Activated T-helper 17 cell treated with anti-CD3 and anti-CD28 coated beads, Interleukin-2, amount 50 U/mL, for 72 hours (primary cell): ENCODE results near the gene ACSM3. TPM values are rescaled to one million over a fixed set of nuclear protein-coding genes. Genes with fewer than 3 reads are reported as not detected.
A peak's percentile ranks its signal among the peaks of the same experiment; 100 is the strongest.
"Not testable (repeated sequence)": the region's sequence is repeated elsewhere in the genome, so short reads cannot be mapped to it uniquely, and the experiment has no call there.

Source experiments
- ATAC-seq: fragments of 150-1000 bp; cut with Tn5 transposase; replicated peaks from 2 replicates; pipeline ENCODE4 v1.10.0; 2021; ENCODE audit warnings: mild to moderate bottlenecking, moderate library complexity
- H3K27ac Mint-ChIP-seq: one replicate; pipeline ENCODE4 v1.8.0; 2022; ENCODE audit warnings: mixed read lengths
- H3K27me3 Mint-ChIP-seq: one replicate; pipeline ENCODE4 v1.8.0; 2022; ENCODE audit warnings: mixed read lengths
- H3K36me3 Mint-ChIP-seq: one replicate; pipeline ENCODE4 v1.8.0; 2022; ENCODE audit warnings: low read depth, mild to moderate bottlenecking, mixed read lengths
- H3K4me1 Mint-ChIP-seq: one replicate; pipeline ENCODE4 v1.8.0; 2022; ENCODE audit warnings: mixed read lengths
- H3K4me3 Mint-ChIP-seq: one replicate; pipeline ENCODE4 v1.8.0; 2022; ENCODE audit warnings: mild to moderate bottlenecking, mixed read lengths
- H3K9me3 Mint-ChIP-seq: one replicate; pipeline ENCODE4 v1.8.0; 2022; ENCODE audit warnings: mixed read lengths
- total RNA-seq, 2 donors: library from RNA; stranded (reverse); gene quantifications; one replicate each; pipeline ENCODE4 v1.2.3, GENCODE V29; 2022

ACSM3 gene, protein sequence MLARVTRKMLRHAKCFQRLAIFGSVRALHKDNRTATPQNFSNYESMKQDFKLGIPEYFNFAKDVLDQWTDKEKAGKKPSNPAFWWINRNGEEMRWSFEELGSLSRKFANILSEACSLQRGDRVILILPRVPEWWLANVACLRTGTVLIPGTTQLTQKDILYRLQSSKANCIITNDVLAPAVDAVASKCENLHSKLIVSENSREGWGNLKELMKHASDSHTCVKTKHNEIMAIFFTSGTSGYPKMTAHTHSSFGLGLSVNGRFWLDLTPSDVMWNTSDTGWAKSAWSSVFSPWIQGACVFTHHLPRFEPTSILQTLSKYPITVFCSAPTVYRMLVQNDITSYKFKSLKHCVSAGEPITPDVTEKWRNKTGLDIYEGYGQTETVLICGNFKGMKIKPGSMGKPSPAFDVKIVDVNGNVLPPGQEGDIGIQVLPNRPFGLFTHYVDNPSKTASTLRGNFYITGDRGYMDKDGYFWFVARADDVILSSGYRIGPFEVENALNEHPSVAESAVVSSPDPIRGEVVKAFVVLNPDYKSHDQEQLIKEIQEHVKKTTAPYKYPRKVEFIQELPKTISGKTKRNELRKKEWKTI
- 10 to 100 TPM; 13.3 to 15.1 TPM for total RNA-seq

DNA sequence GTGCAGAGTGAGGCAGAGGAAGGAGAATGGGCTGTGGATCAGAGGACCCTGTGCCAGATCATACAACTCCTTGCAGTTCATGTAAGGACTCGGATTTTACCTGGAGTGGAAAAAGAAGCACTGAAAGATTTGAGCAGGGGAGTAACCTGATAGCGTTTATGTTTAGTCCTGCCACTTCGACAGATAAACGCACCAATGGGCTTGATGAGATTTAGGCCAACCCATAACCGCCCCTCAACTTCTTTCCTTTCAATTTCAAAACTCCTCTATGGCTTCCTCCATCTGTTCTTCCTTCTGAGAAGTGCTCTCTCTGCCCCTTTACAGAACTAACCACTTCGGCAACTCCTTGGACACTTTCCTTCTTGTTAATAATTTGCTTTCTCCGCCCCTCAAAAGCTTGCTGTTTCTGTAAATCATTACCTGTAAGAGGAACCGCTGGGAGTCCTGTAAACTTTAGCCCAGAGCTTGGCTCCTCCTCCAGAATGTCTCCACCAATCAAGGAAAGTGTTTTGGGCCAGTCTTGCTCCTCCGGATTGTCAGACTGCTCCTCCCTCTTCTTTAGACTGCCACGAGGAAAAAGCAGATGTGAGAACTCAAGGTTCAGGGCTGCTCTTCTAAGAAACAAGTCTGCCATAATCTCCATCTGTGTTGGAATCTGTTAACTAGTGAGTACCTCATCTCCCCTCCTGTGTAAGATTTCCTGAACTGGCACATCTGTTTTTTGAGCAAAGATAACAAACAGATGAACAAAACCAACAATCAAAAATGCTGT lies at the start of gene ACSM3:
Gene ACSM3 (plus strand): TSS at position 554 of the 772 bp plus-strand sequence. CDS start 6,021 bp downstream, outside the sequence.
- Mint-ChIP-seq H3K4me1 (no peaks in the 10 kb centered on the region), H3K9me3 (no peaks in the 10 kb centered on the region), H3K27ac (peak within 1 kb of the TSS; percentile 76), H3K36me3 (no peaks in the 10 kb centered on the region), H3K4me3 (peak within 1 kb of the TSS; percentile 80), H3K27me3 (no peaks in the 10 kb centered on the region)
- peak; percentile 100 for ATAC-seq

DNA sequence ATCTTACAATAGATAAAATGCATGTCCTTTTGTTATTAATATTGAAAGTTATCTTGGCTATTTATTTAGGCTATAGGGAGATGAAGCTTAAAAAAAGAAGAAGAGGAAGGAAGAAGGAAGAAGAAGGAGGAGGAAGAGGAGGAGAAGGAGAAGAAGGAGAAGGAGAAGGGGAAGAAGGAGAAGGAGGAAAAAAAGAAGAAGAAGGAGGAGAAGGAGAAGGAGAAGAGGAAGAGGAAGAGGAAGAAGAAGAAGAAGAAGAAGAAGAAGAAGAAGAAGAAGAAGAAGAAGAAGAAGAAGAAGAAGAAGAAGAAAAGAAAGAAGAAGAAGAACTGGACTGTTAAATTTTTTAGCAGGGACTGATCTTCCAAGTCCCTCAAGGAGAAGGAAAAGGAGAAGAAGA lies 46.1 kb upstream of the ACSM3 start:
- H3K36me3 Mint-ChIP-seq, H3K27me3 Mint-ChIP-seq: not testable (repeated sequence)

DNA sequence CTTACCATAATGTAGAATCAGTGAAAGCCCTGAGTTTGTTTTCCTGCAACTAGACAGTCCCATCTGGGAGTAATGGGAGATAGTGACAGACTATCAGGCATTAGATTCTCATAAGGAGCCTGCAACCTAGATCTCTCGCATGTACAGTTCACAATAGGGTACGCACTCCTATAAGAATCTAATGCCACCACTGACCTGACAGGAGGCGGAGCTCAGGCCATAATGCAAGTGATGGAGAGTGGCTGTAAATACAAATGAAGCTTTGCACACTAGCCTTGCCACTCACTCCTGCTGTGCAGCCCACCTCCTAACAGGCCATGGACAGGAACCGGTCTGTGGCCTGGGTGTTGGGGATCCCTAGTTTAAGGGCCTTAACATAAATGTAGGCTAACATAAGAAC lies 43.6 kb upstream of the ACSM3 start:
- no peak overlapping the region for H3K4me3 Mint-ChIP-seq
- H3K4me1 Mint-ChIP-seq: no peaks in the 10 kb centered on the region
- no peaks in the 10 kb centered on the region for H3K27me3 Mint-ChIP-seq
- no peak overlapping the region for H3K27ac Mint-ChIP-seq
- H3K36me3 Mint-ChIP-seq: no peaks in the 10 kb centered on the region
- ATAC-seq: no peak
- no peaks in the 10 kb centered on the region for H3K9me3 Mint-ChIP-seq

More for the DNA sequence above, 46.1 kb upstream of the ACSM3 start:
- H3K4me3 Mint-ChIP-seq, H3K9me3 Mint-ChIP-seq, H3K4me1 Mint-ChIP-seq, H3K27ac Mint-ChIP-seq, ATAC-seq: not testable (repeated sequence)

DNA sequence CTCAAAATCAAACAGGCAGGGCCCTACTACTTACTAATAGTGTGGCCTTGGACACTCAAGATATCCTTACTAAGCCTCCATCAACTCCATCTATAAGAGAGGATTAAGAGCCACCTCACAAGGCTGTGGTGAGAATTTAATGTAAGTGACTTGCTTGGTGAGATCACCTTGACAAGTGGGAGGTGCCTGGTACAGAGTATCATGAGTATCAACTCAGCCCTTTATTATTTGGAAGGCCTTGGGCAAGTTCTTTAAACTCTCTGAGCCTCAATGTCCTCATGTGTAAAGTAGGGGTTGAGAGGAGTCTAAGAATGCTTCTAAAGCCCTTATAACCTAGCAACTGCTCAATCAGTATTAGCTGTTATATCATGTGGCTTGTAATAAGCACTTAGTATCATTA lies 37.2 kb upstream of the ACSM3 start:
- H3K9me3 Mint-ChIP-seq: no peaks in the 10 kb centered on the region
- no peaks in the 10 kb centered on the region for H3K36me3 Mint-ChIP-seq
- no peaks in the 10 kb centered on the region for H3K27me3 Mint-ChIP-seq
- H3K4me1 Mint-ChIP-seq: no peaks in the 10 kb centered on the region
- no peak for ATAC-seq
- H3K4me3 Mint-ChIP-seq: no peak overlapping the region
- no peak overlapping the region for H3K27ac Mint-ChIP-seq

DNA sequence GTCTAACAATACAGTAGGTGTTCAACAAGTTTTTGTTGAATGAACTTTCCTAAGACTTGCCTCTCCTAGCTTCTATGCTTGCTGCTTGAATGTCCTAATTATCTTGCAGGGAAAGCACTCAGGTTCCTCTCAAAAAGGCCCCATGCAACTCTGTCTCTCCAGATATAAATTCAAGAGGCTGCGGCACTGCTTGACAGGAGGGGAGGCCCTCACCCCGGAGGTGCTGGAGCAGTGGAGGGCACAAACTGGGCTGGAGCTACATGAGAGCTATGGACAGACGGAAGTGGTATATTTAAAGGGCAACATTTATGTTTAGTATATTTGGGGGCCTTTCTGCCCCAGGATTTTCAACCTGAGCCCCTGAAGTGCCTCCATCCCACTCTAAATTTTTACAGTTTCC lies 36.6 kb upstream of the ACSM3 start:
- Mint-ChIP-seq H3K27me3 (no peaks in the 10 kb centered on the region), H3K4me3 (no peak overlapping the region), H3K9me3 (no peaks in the 10 kb centered on the region), H3K27ac (no peak overlapping the region), H3K36me3 (no peaks in the 10 kb centered on the region), H3K4me1 (no peaks in the 10 kb centered on the region)
- ATAC-seq: no peak

DNA sequence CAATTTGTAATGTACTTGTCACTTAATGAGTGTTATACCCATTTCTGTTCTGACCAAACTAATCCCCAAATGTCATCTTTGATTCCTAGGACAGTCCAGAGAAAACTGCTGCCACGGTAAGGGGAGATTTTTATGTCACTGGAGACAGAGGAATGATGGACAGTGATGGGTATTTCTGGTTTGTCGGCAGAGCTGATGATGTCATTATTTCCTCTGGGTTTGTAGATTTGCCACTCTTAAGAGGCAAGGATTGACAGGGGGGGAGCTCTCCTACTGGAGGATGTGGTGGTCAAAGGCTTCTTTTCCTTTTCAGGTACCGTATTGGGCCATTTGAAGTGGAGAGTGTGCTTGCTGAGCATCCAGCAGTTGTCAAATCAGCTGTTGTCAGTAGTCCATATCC lies 34.7 kb upstream of the ACSM3 start:
- H3K4me3 Mint-ChIP-seq: no peak overlapping the region
- H3K36me3 Mint-ChIP-seq: peaks cover 9% of the 10 kb centered on the region
- no peak for ATAC-seq
- H3K27me3 Mint-ChIP-seq: no peaks in the 10 kb centered on the region
- no peak overlapping the region for H3K27ac Mint-ChIP-seq
- no peaks in the 10 kb centered on the region for H3K4me1 Mint-ChIP-seq
- H3K9me3 Mint-ChIP-seq: no peaks in the 10 kb centered on the region

DNA sequence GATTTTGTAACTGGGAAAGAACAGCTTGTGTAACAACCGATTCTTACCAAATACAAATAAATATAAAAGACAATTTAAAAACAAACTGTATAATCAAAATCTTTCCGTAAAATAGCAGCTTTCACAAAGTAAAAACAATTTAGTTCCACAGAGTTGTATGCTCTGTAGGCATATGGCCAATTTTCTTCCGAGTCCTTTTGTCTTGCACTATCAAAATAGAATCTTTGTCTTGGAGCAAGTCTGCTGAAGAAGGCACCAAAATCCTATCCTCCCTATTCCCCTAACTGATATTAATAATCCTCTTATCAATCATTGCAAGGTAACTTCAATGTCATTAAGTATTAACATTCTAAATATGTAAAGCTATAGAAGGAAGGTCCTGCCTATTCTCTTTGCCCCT lies 29.8 kb upstream of the ACSM3 start:
- Mint-ChIP-seq H3K9me3 (no peaks in the 10 kb centered on the region), H3K27ac (peak overlapping the region; percentile 29), H3K4me3 (no peak overlapping the region), H3K4me1 (peaks cover 11% of the 10 kb centered on the region), H3K36me3 (peaks cover 58% of the 10 kb centered on the region), H3K27me3 (no peaks in the 10 kb centered on the region)
- ATAC-seq: no peak

DNA sequence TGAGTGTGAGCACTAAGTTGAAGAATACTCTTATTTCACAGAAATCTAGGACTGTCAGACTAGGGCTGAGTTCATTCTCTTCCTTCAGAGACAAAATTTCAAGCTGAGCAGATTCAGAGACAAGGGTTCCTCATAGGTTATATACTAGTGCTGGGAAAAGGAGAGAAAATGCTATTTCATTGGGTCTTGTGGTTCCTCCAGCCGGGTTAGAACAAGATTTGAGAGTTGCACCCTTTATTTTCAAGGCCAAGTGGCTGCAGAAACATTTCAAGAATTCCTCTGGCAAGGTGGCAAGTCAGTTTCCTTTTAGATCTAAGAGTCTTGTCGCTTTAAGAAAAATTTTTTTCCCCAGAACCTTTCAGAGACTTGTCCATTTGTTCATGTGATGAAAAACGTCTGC lies 29.0 kb upstream of the ACSM3 start:
- ATAC-seq: no peak
- Mint-ChIP-seq H3K27ac (no peak overlapping the region), H3K27me3 (no peaks in the 10 kb centered on the region), H3K4me1 (peaks cover 11% of the 10 kb centered on the region), H3K9me3 (no peaks in the 10 kb centered on the region), H3K36me3 (peaks cover 59% of the 10 kb centered on the region), H3K4me3 (no peak overlapping the region)

DNA sequence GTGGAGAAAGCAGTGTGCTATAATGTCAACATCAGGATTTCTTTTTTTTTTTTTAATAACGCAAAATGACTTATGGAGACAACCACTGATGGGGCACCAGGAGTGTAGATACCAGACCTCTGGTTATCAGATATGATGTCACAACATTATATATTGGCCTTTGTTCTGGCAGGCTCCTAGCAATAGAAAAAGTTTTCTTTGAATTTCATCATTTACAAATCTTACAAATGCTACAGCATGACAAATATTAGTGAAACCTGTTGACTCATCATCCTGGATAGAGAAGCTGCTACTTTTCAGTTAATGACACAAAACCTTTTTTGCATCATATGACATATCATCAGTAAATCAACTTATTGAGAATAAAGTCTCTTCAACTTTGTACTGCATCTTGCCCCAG lies 28.3 kb upstream of the ACSM3 start:
- Mint-ChIP-seq H3K27me3 (no peaks in the 10 kb centered on the region), H3K27ac (no peak overlapping the region), H3K4me3 (no peak overlapping the region), H3K4me1 (peaks cover 14% of the 10 kb centered on the region), H3K9me3 (no peaks in the 10 kb centered on the region), H3K36me3 (peaks cover 63% of the 10 kb centered on the region)
- ATAC-seq: peak; percentile 48

DNA sequence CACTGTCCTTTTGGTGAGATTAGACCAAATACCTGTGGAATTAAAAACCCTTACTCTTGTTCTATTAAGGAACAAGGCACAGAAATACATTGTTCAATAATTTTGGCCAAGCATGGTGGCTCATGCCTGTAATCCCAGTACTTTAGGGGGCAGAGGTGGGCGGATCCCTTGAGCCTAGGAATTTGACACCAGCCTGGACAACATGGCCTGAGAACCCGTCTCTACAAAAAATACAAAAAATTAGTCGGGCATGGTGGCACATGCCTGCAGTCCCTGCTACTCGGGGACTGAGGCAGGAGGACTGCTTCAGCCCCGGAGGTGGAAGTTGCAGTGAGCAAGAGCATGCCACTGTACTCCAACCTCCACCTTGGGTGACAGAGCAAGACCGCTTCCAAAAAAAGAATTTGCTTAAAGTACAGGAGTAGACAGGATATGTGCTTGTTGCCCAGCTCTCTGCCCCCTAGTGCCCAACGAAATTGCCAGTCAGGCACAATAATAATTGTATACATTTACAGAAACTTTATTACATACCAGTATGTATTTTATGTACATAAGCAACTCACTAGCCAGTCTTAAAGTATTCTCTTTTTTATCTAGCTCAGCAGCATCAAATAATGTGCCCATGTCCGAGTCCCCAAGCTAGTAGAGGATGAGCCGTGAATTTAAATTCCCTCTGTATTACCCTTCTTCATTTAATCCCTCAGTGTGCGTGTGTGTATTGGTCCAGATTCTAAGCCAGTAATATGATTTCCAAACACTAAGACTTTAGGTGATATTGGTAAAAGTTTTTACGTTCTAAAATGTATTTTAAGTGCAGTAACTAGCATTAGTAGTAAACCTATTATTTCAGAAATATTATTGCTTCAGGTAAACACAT lies 23.6 kb upstream of the ACSM3 start:
- H3K27ac Mint-ChIP-seq: peak overlapping the region; percentile 95
- no peaks in the 10 kb centered on the region for H3K27me3 Mint-ChIP-seq
- H3K4me3 Mint-ChIP-seq: peak overlapping the region; percentile 95
- peaks cover 50% of the 10 kb centered on the region for H3K36me3 Mint-ChIP-seq
- ATAC-seq: no peak
- no peaks in the 10 kb centered on the region for H3K9me3 Mint-ChIP-seq
- peaks cover 16% of the 10 kb centered on the region for H3K4me1 Mint-ChIP-seq

DNA sequence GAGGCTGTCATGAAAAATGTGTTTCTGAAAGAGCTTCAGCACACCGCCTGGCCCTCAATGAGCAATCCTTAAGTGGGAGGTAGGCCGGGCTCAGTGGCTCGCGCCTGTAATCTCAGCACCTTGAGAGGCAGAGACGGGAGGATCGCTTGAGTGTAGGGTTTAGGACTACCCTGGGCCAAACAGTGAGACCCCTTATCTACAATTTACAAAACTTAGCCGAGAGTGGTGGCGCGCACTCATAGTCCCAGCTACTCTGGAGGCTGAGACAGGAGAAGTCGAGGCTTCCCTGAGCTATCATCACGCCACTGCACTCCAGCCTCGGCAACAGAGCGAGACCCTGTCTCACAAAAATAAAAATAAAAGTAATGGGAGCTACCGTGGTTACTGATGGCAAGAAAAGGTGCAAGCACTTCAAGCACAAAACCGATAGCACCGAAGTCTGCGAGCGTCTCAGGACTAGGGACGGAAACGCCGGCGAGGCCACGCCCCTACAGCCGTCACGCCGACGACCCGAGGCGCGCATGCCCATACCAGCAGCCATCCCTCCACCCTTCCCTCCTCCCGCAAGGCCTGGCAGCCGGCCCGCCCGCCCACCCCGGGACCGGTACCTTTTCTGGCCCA lies 22.8 kb upstream of the ACSM3 start:
- no peaks in the 10 kb centered on the region for H3K27me3 Mint-ChIP-seq

DNA sequence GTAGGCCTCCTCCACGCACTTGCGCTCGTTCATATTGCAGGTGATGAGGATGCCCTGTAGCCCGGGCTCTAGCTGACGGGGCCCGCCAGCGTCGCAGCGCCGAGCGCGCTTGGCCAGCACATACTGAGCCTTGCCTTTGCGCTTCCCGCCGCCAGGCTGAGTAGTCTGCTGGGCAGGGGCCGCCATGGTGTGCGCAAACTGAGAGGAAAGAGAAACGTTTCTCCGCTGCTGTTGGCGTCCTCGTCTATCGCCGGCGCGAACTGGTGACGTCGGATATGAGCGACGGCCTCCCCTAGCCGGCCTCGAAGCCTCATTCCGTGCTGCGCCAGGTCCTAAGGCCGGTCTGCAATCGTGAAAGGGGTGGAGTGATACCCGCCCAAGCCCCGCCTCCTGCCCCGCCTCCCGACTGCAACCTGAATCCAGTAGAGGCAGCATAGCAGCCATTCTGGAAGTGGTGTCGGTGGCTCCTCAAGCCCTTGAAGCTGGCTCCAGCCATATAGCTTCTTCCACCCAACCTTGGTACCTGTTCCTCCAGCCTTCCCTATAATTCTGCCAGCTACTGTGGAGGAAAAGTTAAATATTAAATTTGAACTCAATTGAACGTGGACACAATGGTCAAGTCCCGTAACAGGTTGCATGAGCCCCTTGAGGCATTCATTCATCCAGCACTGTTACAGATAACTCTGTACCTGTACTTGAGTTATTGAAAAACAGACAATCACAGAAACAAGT lies 22.1 kb upstream of the ACSM3 start, which contains the start of gene THUMPD1:
Gene THUMPD1 (minus strand): TSS at position 265 of the 732 bp plus-strand sequence. CDS start 79 bp downstream, at position 186.
- peak within 1 kb of the TSS; percentile 95 for H3K4me3 Mint-ChIP-seq
- ATAC-seq: peak; percentile 96
- no peaks in the 10 kb centered on the region for H3K27me3 Mint-ChIP-seq
- no peaks in the 10 kb centered on the region for H3K9me3 Mint-ChIP-seq
- H3K36me3 Mint-ChIP-seq: peaks cover 35% of the 10 kb centered on the region
- H3K4me1 Mint-ChIP-seq: peaks cover 16% of the 10 kb centered on the region
- H3K27ac Mint-ChIP-seq: peak within 1 kb of the TSS; percentile 95

More for the DNA sequence above, 22.8 kb upstream of the ACSM3 start:
- peak; percentile 91 for ATAC-seq
- Mint-ChIP-seq H3K4me3 (peak overlapping the region; percentile 95), H3K27ac (peak overlapping the region; percentile 95), H3K36me3 (peaks cover 42% of the 10 kb centered on the region), H3K4me1 (peaks cover 16% of the 10 kb centered on the region), H3K9me3 (no peaks in the 10 kb centered on the region)

DNA sequence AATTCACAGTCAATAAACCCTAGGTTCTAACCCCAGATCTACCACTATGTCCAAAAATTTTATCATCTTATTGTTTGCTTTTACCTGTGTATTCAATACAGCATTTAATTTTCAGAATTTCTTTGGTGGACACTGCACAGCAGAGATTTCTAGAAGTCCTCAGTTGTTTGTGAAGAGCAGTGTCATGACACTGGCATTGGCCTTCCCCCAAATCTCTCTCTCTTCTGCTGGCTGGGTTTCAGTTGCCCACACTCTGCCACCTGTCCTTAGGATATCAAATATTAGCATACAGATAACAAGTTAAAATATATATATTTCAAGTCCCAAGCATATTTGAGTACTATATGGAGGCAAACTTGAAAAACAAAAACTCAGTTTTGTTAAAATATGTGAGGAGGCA lies 20.2 kb upstream of the ACSM3 start:
- H3K27me3 Mint-ChIP-seq: no peaks in the 10 kb centered on the region
- H3K9me3 Mint-ChIP-seq: peaks cover 7% of the 10 kb centered on the region
- no peak for ATAC-seq
- H3K27ac Mint-ChIP-seq: no peak overlapping the region
- peaks cover 10% of the 10 kb centered on the region for H3K4me1 Mint-ChIP-seq
- peaks cover 17% of the 10 kb centered on the region for H3K36me3 Mint-ChIP-seq
- no peak overlapping the region for H3K4me3 Mint-ChIP-seq
